Loucy (cell line): ENCODE measurements around the gene SEMA6B.

Source experiments
- CTCF ChIP-seq: fragments of 200-600 bp; sonication (generic); conservative IDR thresholded peaks from 2 replicates; pipeline ENCODE4 v1.5.1; 2014; ENCODE audit warnings: mild to moderate bottlenecking, antibody characterized with exemption, low read length
- EZH2phosphoT487 ChIP-seq: fragments of 200-600 bp; IDR thresholded peaks from 2 replicates; pipeline ENCODE4 v1.6.1; 2018; ENCODE audit warnings: antibody characterized with exemption, mild to moderate bottlenecking, moderate library complexity, borderline replicate concordance

GRCh38 chr19:4519521-4520277, 39.8 kb downstream of the SEMA6B start:
- TF ChIP-seq EZH2phosphoT487 (no peak), CTCF (no peak)
